Heart right ventricle (tissue), 16 donors: ENCODE results near the gene KRT81. TPM values are rescaled to one million over a fixed set of nuclear protein-coding genes. Genes with fewer than 3 reads are reported as not detected.

Experiments used
- ATAC-seq, 8 donors: fragments of 200-7000 bp; cut with Tn5 transposase; one replicate each; pipeline ENCODE4 v1.9.1; 2020; ENCODE audit warnings: mild to moderate bottlenecking in 8 of 8, moderate library complexity in 8 of 8, moderate number of reproducible peaks in 1 of 8
- DNase-seq, 2 donors: peaks; one replicate each; pipeline ENCODE4 v3.0.0-alpha.2; 2020
- H3K27ac ChIP-seq, 10 donors: fragments of 200-600 bp; sonication (generic) in 2 of 10; one replicate each; pipeline versions ENCODE4 v1.5.0 to v1.8.0; 2020 to 2022; ENCODE audit warnings: mild to moderate bottlenecking in 3 of 10
- H3K27me3 ChIP-seq, 7 donors: fragments of 200-600 bp; one replicate each; pipeline ENCODE4 v1.8.0; 2021 to 2022; ENCODE audit warnings: mild to moderate bottlenecking in 2 of 7
- H3K36me3 ChIP-seq, 9 donors: fragments of 200-600 bp; sonication (generic) in 1 of 9; one replicate each; pipeline versions ENCODE4 v1.5.0 to v1.8.0; 2020 to 2022; ENCODE audit warnings: mild to moderate bottlenecking in 2 of 9
- H3K4me1 ChIP-seq, 9 donors: fragments of 200-600 bp; sonication (generic) in 1 of 9; one replicate each; pipeline versions ENCODE4 v1.5.0 to v1.8.0; 2020 to 2022; ENCODE audit warnings: mild to moderate bottlenecking in 4 of 9
- H3K4me3 ChIP-seq, 10 donors: fragments of 200-600 bp; sonication (generic) in 2 of 10; one replicate each; pipeline versions ENCODE4 v1.5.0 to v1.8.0; 2020 to 2022; ENCODE audit warnings: mild to moderate bottlenecking in 7 of 10, moderate library complexity in 2 of 10
- H3K9me3 ChIP-seq, 11 donors: fragments of 200-600 bp in 10 of 11; sonication (generic) in 2 of 11; one replicate each; pipeline versions ENCODE4 v1.5.0 to v1.8.0; 2013 to 2022; ENCODE audit warnings: mild to moderate bottlenecking in 2 of 11, control low read depth in 1 of 11, moderate library complexity in 1 of 11
- WGBS, 2 donors: extraction: QIAGEN DNeasy Blood & Tissue Kit; methylation state at CpG; one replicate each; pipeline ENCODE4 v1.1.7; 2013; ENCODE audit warnings: inconsistent platforms in 1 of 2; 5-methylcytosine and 5-hydroxymethylcytosine counted together
- intact Hi-C, 10 donors: fragments of 100-400 bp; cut with DNase I; formaldehyde crosslinking; loops; one replicate each; pipeline versions ENCODE4 v1.11.1 to v1.14.2; 2022
- polyA plus RNA-seq, 2 donors: library from polyadenylated mRNA; stranded (reverse); fragments of 200-250 nt; gene quantifications; one replicate each; pipeline ENCODE4 v1.2.3, GENCODE V29; 2013
- total RNA-seq, 10 donors: library from RNA; stranded (reverse); fragmentation: NEBNext Ultra II Directional in 3 of 10; extraction: Animal tissue kit (Norgen Biotek cat#: 25700) in 3 of 10; gene quantifications; one replicate each; pipeline versions ENCODE4 v1.2.1 to v1.2.4, GENCODE V29; 2021 to 2023
- TF ChIP-seq, protein P1 (sequence below), 9 donors: fragments of 200-600 bp; sonication (generic) in 2 of 9; IDR thresholded peaks; one replicate each; pipeline versions ENCODE4 v1.5.0 to v1.8.0; 2021 to 2022; ENCODE audit warnings: antibody characterized with exemption in 9 of 9, mild to moderate bottlenecking in 5 of 9, moderate library complexity in 1 of 9
- donor health status: Arrhythmogenic right ventricular cardiomyopathy.
- donor health status: ischemic (EF 13 %, LVEDD 7.1; RV severe dilation, severe dysfunction).
- donor health status: healthy with polysubstance abuse.
- donor health status: DM: no; HTN: yes; CAD: no.
- donor health status: DM: no; HTN: no; CAD: no.
- donor health status: ischemic (EF 25% LVEDD 6.9; RV normal size, moderate dysfunction).
- donor health status: ischemic (EF 25% LVEDD 5.7; RV mildly dilated, moderate dysfunction).
- donor health status: healthy.
- donor health status: DM: yes; HTN: yes; CAD: no.
- donor health status: Ischemic cardiomyopathy.
- donor health status: ischemic (EF 35%, LVEDD 5.7; RV mildly dilated, moderate dysfunction).
- donor health status: nonischemic (EF 11% LVEDD 7.7; RV severe dilation, severe dysfunction).
- donor health status: DM: yes; HTN: yes; CAD: no.
- donor health status: PGD.
- donor health status: ischemic (EF 29% LVEDD 5.4; RV normal size, mild dysfunction).
- donor health status: nonischemic (EF 23%, LVEDD 6.1; RV moderate dilation, normal function).

Gene KRT81
- total and polyA plus RNA-seq, 12 donors, result not detected

DNA sequence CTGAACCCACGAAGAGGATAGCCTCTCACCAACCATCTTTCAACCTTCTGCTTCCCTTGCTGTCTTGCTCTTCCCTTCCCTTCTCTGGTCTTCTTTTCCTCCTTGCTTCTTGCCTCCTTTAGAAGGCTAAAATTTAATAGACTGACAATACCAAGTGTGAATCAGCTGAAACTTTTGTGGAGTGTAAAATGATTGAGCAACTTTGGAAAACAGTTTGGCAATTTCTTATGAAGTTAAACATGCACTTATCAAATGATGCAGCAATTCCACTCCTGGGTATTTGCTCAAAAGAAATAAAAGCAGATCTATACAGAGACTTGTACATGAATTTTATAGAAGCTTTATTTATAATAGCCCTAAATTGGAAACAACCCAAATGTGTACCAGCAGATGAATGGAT, 20.2 kb downstream of the KRT81 start:
- no peak overlapping the region for H3K4me3 ChIP-seq
- no peaks in the 10 kb centered on the region for H3K4me1 ChIP-seq
- H3K9me3 ChIP-seq, result no peaks in the 10 kb centered on the region
- DNase-seq (no peak), ATAC-seq (no peak)
- intact Hi-C loops, result loop anchor here in 1 of 10 donors (10.0 kb wide), 1 partner anchor 56 kb away; no protein-coding TSS in a partner anchor
- H3K36me3 ChIP-seq, result no peaks in the 10 kb centered on the region
- TF ChIP-seq, protein P1, sequence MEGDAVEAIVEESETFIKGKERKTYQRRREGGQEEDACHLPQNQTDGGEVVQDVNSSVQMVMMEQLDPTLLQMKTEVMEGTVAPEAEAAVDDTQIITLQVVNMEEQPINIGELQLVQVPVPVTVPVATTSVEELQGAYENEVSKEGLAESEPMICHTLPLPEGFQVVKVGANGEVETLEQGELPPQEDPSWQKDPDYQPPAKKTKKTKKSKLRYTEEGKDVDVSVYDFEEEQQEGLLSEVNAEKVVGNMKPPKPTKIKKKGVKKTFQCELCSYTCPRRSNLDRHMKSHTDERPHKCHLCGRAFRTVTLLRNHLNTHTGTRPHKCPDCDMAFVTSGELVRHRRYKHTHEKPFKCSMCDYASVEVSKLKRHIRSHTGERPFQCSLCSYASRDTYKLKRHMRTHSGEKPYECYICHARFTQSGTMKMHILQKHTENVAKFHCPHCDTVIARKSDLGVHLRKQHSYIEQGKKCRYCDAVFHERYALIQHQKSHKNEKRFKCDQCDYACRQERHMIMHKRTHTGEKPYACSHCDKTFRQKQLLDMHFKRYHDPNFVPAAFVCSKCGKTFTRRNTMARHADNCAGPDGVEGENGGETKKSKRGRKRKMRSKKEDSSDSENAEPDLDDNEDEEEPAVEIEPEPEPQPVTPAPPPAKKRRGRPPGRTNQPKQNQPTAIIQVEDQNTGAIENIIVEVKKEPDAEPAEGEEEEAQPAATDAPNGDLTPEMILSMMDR (IDR thresholded peaks at IDR 0.05), result no peak
- H3K27ac ChIP-seq, result no peak overlapping the region
- peaks cover 0 to 51% (median 18%) of the 10 kb centered on the region in 7 donors for H3K27me3 ChIP-seq
- WGBS, 2 donors, result 67 to 83% methylated on average over 1 of the region's 1 CpG

- intact Hi-C loops, result loop anchor here in 1 of 10 donors (10.0 kb wide), 1 partner anchor 56 kb away; no protein-coding TSS in a partner anchor
- 72 to 84% methylated on average over 6 of the region's 6 CpGs for WGBS, 2 donors
- TF ChIP-seq, protein P1 (IDR thresholded peaks at IDR 0.05), result no peak
These were observed 20.7 kb downstream of the KRT81 start for GRCh38 chr12:52270541-52271070.

DNA sequence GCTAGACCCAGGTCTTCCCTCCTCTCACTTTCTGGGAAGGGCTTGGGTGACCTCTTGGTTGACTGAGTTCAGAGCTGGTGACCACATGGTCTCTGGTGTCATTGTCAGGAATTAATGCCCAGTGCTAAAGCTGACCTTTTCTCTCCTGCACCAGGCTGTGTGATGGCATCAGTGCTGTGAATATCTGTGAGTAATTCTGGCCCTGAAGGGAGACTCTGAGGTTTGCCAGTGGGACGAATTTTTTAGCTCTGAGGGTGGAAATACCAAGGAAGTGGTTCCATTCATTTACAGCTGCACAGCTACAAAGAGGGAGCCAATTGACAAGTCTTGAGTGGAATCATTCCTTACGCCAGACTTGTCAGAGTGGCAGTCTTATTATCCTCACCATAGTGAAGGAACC, 23.1 kb downstream of the KRT81 start:
- Histone ChIP-seq H3K4me1 (no peaks in the 10 kb centered on the region), H3K36me3 (no peaks in the 10 kb centered on the region), H3K9me3 (no peaks in the 10 kb centered on the region), H3K27me3 (peaks cover 0 to 29% (median 8%) of the 10 kb centered on the region in 7 donors), H3K27ac (no peak overlapping the region), H3K4me3 (no peak overlapping the region)
- ATAC-seq, result peak in 1 of 8 donors; percentile 41
- TF ChIP-seq, protein P1 (IDR thresholded peaks at IDR 0.05), result no peak
- intact Hi-C loops, result no loop called here
- DNase-seq, result no peak
- WGBS, 2 donors, result 71 to 73% methylated on average over 2 of the region's 2 CpGs

More at GRCh38 chr12:52270541-52271070, 20.7 kb downstream of the KRT81 start:
- Histone ChIP-seq H3K27ac (no peak overlapping the region), H3K27me3 (peaks cover 0 to 46% (median 18%) of the 10 kb centered on the region in 7 donors), H3K4me1 (no peaks in the 10 kb centered on the region), H3K9me3 (no peaks in the 10 kb centered on the region), H3K4me3 (no peak overlapping the region), H3K36me3 (no peaks in the 10 kb centered on the region)
- no peak for DNase-seq
- ATAC-seq, result no peak

GRCh38 chr12:52267699-52268098, 23.6 kb downstream of the KRT81 start:
- WGBS, 2 donors, result 85 to 91% methylated on average over 3 of the region's 3 CpGs
- intact Hi-C loops, result no loop called here

More at GRCh38 chr12:52267699-52268098, 23.6 kb downstream of the KRT81 start:
- TF ChIP-seq, protein P1 (IDR thresholded peaks at IDR 0.05), result no peak
- no peak overlapping the region for H3K4me3 ChIP-seq
- no peak overlapping the region for H3K27ac ChIP-seq
- no peaks in the 10 kb centered on the region for H3K4me1 ChIP-seq
- H3K9me3 ChIP-seq, result no peaks in the 10 kb centered on the region
- no peaks in the 10 kb centered on the region for H3K36me3 ChIP-seq
- peaks cover 0 to 31% (median 8%) of the 10 kb centered on the region in 7 donors for H3K27me3 ChIP-seq
- no peak for DNase-seq
- ATAC-seq, result no peak
